PC-3 (cell line): ENCODE data around the gene DHRS11. TPM values are rescaled to one million over a fixed set of nuclear protein-coding genes. Genes with fewer than 3 reads are reported as not detected.

Experiments used
- ATAC-seq: fragments of 200-7000 bp; cut with Tn5 transposase; 2 replicates; pipeline ENCODE4 v1.9.1; 2020; ENCODE audit warnings: mild to moderate bottlenecking, moderate library complexity
- BruUV-seq: library from RNA; stranded (reverse); fragments of 400-500 nt; replicated peaks from 2 replicates; lab custom pipeline; 2021; lab: Mats Ljungman, UMichigan
- CTCF ChIA-PET: fragments of 300-600 bp; sonication (Branson Sonifier 250); formaldehyde crosslinking; loops from one replicate; lab custom pipeline; 2022; ENCODE audit warnings: antibody characterized with exemption; lab: Charles Lee
- POLR2A ChIA-PET: fragments of 300-600 bp; sonication (Branson Sonifier 250); formaldehyde crosslinking; loops from one replicate; lab custom pipeline; 2022; ENCODE audit warnings: antibody characterized with exemption; ENCODE audit not compliant: unreplicated experiment; lab: Charles Lee
- DNase-seq: peaks from one replicate; pipeline ENCODE4 v3.0.0-alpha.2; 2015
- H2AFZ ChIP-seq: fragments of 300-600 bp; sonication (generic); 2 replicates; pipeline ENCODE4 v1.6.0; 2016; ENCODE audit warnings: antibody characterized with exemption, low read length
- H3F3A ChIP-seq: fragments of 300-600 bp; sonication (generic); one replicate; pipeline ENCODE4 v1.6.0; 2017; ENCODE audit warnings: antibody characterized with exemption, low read length, control low read depth, mild to moderate bottlenecking; ENCODE audit not compliant: unreplicated experiment
- H3K27ac ChIP-seq: fragments of 300-600 bp; sonication (generic); 2 replicates; pipeline ENCODE4 v1.5.1; 2016; ENCODE audit warnings: mild to moderate bottlenecking, low read length
- H3K27me3 ChIP-seq: fragments of 300-600 bp; sonication (generic); 2 replicates; pipeline ENCODE4 v1.6.1; 2016; ENCODE audit warnings: low read length, mixed read lengths
- H3K36me3 ChIP-seq: fragments of 300-600 bp; sonication (generic); 2 replicates; pipeline ENCODE4 v1.6.1; 2016; ENCODE audit warnings: low read depth, mixed run types, low read length, mixed read lengths
- H3K4me1 ChIP-seq: fragments of 300-600 bp; sonication (generic); 2 replicates; pipeline ENCODE4 v1.5.1; 2016; ENCODE audit warnings: low read length; ENCODE audit not compliant: insufficient read depth
- H3K4me2 ChIP-seq: fragments of 300-600 bp; sonication (generic); 2 replicates; pipeline ENCODE4 v1.6.0; 2016; ENCODE audit warnings: low read length
- H3K4me3 ChIP-seq: fragments of 300-600 bp; sonication (generic); 2 replicates; pipeline ENCODE4 v1.5.1; 2016; ENCODE audit warnings: mild to moderate bottlenecking, low read length, mixed read lengths
- H3K79me2 ChIP-seq: fragments of 300-600 bp; sonication (generic); 2 replicates; pipeline ENCODE4 v1.6.1; 2017; ENCODE audit warnings: low read length, mixed read lengths
- H3K9ac ChIP-seq: fragments of 300-600 bp; sonication (generic); 2 replicates; pipeline ENCODE4 v1.6.0; 2016; ENCODE audit warnings: mild to moderate bottlenecking, low read length
- H3K9me2 ChIP-seq: fragments of 300-600 bp; sonication (generic); replicated peaks from 2 replicates; pipeline ENCODE4 v1.6.1; 2016; ENCODE audit warnings: mixed run types, low read length, mixed read lengths
- H3K9me3 ChIP-seq: fragments of 300-600 bp; sonication (generic); 2 replicates; pipeline ENCODE4 v1.6.1; 2016; ENCODE audit warnings: low read length, mixed read lengths
- H4K20me1 ChIP-seq: fragments of 300-600 bp; sonication (generic); 2 replicates; pipeline ENCODE4 v1.6.1; 2016; ENCODE audit warnings: low read length, mixed read lengths
- EZH2 ChIP-seq: fragments of 300-600 bp; sonication (generic); IDR thresholded peaks from one replicate; pipeline ENCODE4 v1.6.1; 2017; ENCODE audit warnings: antibody characterized with exemption, mild to moderate bottlenecking, low read length; ENCODE audit not compliant: unreplicated experiment
- EZH2phosphoT487 ChIP-seq: fragments of 300-600 bp; sonication (generic); IDR thresholded peaks from 2 replicates; pipeline ENCODE4 v1.6.1; 2018; ENCODE audit warnings: mild to moderate bottlenecking, antibody characterized with exemption, low read length, borderline replicate concordance
- intact Hi-C: fragments of 100-400 bp; cut with micrococcal nuclease; formaldehyde crosslinking; loops from 2 replicates; pipeline ENCODE4 v1.9.0; 2023
- total RNA-seq: library from RNA; depleted of rRNA; stranded (reverse); fragments of >200 nt; gene quantifications from 2 replicates; pipeline ENCODE4 v1.2.3, GENCODE V29; 2014
- TF ChIP-seq, protein P1 (sequence below): fragments of 300-600 bp; sonication (generic); conservative IDR thresholded peaks from 2 replicates; pipeline ENCODE4 v1.5.1; 2017; ENCODE audit warnings: antibody characterized with exemption, low read depth, mild to moderate bottlenecking, low read length

Gene DHRS11
- total RNA-seq, 1 experiment from 2014 or later: 14.8 TPM

- intact Hi-C loops: no loop called here
- H3K9ac ChIP-seq: no peak overlapping the region
- H3K4me2 ChIP-seq: no peak overlapping the region
- no peak overlapping the region for H3K27ac ChIP-seq
- ChIA-PET POLR2A (no interaction called here), CTCF (no interaction called here)
- TF ChIP-seq, protein P1, sequence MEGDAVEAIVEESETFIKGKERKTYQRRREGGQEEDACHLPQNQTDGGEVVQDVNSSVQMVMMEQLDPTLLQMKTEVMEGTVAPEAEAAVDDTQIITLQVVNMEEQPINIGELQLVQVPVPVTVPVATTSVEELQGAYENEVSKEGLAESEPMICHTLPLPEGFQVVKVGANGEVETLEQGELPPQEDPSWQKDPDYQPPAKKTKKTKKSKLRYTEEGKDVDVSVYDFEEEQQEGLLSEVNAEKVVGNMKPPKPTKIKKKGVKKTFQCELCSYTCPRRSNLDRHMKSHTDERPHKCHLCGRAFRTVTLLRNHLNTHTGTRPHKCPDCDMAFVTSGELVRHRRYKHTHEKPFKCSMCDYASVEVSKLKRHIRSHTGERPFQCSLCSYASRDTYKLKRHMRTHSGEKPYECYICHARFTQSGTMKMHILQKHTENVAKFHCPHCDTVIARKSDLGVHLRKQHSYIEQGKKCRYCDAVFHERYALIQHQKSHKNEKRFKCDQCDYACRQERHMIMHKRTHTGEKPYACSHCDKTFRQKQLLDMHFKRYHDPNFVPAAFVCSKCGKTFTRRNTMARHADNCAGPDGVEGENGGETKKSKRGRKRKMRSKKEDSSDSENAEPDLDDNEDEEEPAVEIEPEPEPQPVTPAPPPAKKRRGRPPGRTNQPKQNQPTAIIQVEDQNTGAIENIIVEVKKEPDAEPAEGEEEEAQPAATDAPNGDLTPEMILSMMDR: peak; percentile 34; the same call in 1 of the 2 replicates
- TF ChIP-seq EZH2phosphoT487: no peak
- H3K4me1 ChIP-seq: no peaks in the 10 kb centered on the region
- no peak overlapping the region for H3K4me3 ChIP-seq
- DNase-seq: peak; percentile 17
- ATAC-seq: no peak
- H4K20me1 ChIP-seq: no peaks in the 10 kb centered on the region
- no peaks in the 10 kb centered on the region for H3K27me3 ChIP-seq
- H3K36me3 ChIP-seq: no peaks in the 10 kb centered on the region
- no peaks in the 10 kb centered on the region for H3K9me3 ChIP-seq
- H3K9me2 ChIP-seq: no peaks in the 10 kb centered on the region
- no peaks in the 10 kb centered on the region for H3F3A ChIP-seq
- H2AFZ ChIP-seq: no peak overlapping the region
- BruUV-seq: no TSS peak
- peaks cover 16% of the 10 kb centered on the region for H3K79me2 ChIP-seq
Measured at GRCh38 chr17:36608794-36609497, 17.3 kb downstream of the DHRS11 start.

GRCh38 chr17:36609498-36609862 lies 17.8 kb downstream of the DHRS11 start:
- intact Hi-C loops: no loop called here

DNA sequence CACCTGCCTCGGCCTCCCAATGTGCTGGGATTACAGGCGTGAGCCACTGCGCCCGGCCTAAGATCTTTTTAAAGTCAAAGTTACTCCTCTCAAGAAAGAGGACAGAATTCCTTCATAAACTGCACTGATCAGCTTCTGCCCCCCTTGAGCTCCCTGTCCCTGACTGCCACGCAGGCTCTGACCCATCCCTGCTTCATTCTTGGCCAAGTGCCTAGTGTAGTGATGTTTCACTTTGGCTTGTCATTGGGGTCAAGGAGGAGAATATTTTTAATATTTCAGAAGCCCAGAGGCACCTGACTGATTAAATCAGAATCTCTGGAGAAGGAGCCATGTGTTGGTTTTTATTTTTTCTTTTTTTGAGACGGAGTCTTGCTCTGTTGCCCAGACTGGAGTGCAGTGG lies 18.8 kb downstream of the DHRS11 start:
- peaks cover 7% of the 10 kb centered on the region for H3K79me2 ChIP-seq
- ChIA-PET POLR2A (no interaction called here), CTCF (no interaction called here)
- no peaks in the 10 kb centered on the region for H3K4me1 ChIP-seq
- H3K27me3 ChIP-seq: no peaks in the 10 kb centered on the region
- H3F3A ChIP-seq: no peaks in the 10 kb centered on the region
- no peak for DNase-seq
- no peaks in the 10 kb centered on the region for H3K9me2 ChIP-seq
- BruUV-seq: no TSS peak
- intact Hi-C loops: no loop called here
- H3K27ac ChIP-seq: no peak overlapping the region
- no peaks in the 10 kb centered on the region for H4K20me1 ChIP-seq
- H3K36me3 ChIP-seq: no peaks in the 10 kb centered on the region
- H3K4me2 ChIP-seq: no peak overlapping the region
- H3K4me3 ChIP-seq: no peak overlapping the region
- H3K9me3 ChIP-seq: no peaks in the 10 kb centered on the region
- H2AFZ ChIP-seq: no peak overlapping the region
- no peak overlapping the region for H3K9ac ChIP-seq
- TF ChIP-seq EZH2phosphoT487: no peak
- TF ChIP-seq, protein P1: no peak
- no peak for TF ChIP-seq EZH2
- no peak for ATAC-seq

More at GRCh38 chr17:36609498-36609862, 17.8 kb downstream of the DHRS11 start:
- no peak overlapping the region for H3K4me2 ChIP-seq
- H3K9ac ChIP-seq: no peak overlapping the region
- no peaks in the 10 kb centered on the region for H3K27me3 ChIP-seq
- H3F3A ChIP-seq: no peaks in the 10 kb centered on the region
- H3K27ac ChIP-seq: no peak overlapping the region
- no peak overlapping the region for H3K4me3 ChIP-seq
- H4K20me1 ChIP-seq: no peaks in the 10 kb centered on the region
- ATAC-seq: no peak
- no TSS peak for BruUV-seq
- POLR2A ChIA-PET: no interaction called here
- no peak overlapping the region for H2AFZ ChIP-seq
- TF ChIP-seq, protein P1: no peak
- no peak for TF ChIP-seq EZH2
- no peak for TF ChIP-seq EZH2phosphoT487
- H3K4me1 ChIP-seq: no peaks in the 10 kb centered on the region
- CTCF ChIA-PET: no interaction called here
- DNase-seq: no peak
- peaks cover 10% of the 10 kb centered on the region for H3K79me2 ChIP-seq
- no peaks in the 10 kb centered on the region for H3K9me2 ChIP-seq
- H3K36me3 ChIP-seq: no peaks in the 10 kb centered on the region
- no peaks in the 10 kb centered on the region for H3K9me3 ChIP-seq
